Skin of body (tissue), 2 donors: ENCODE measurements around the gene YIPF4. TPM values are rescaled to one million over a fixed set of nuclear protein-coding genes. Genes with fewer than 3 reads are reported as not detected.
"Not testable (repeated sequence)": the region's sequence is repeated elsewhere in the genome, so short reads cannot be mapped to it uniquely, and the experiment has no call there.

Source experiments
- DNase-seq: peaks from one replicate; lab custom pipeline; 2025; lab: John Stamatoyannopoulos, UW
- total RNA-seq: library from RNA; depleted of rRNA; stranded (reverse); fragments of >200 nt; gene quantifications from one replicate; pipeline ENCODE4 v1.2.3, GENCODE V29; 2014

The YIPF4 gene
- total RNA-seq, 1 donor from 2014 or later = 22.1 TPM

GRCh38 chr2:32289165-32289999 is 11.7 kb downstream of the YIPF4 start:
- DNase-seq = no peak

- no peak for DNase-seq
Observed at GRCh38 chr2:32290000-32290339, 12.3 kb downstream of the YIPF4 start.

- DNase-seq = no peak
Observed at GRCh38 chr2:32291746-32292145, 14.0 kb downstream of the YIPF4 start.

- DNase-seq = not testable (repeated sequence)
Observed at GRCh38 chr2:32293493-32293892, 15.8 kb downstream of the YIPF4 start.

- not testable (repeated sequence) for DNase-seq
Observed at GRCh38 chr2:32293966-32294562, 16.4 kb downstream of the YIPF4 start.

- DNase-seq = no peak
Observed at GRCh38 chr2:32310577-32310976, 32.9 kb downstream of the YIPF4 start.

GRCh38 chr2:32314886-32315285 is 37.2 kb downstream of the YIPF4 start:
- no peak for DNase-seq

GRCh38 chr2:32328679-32329078 is 51.0 kb downstream of the YIPF4 start:
- DNase-seq = not testable (repeated sequence)

GRCh38 chr2:32329180-32329980 is 51.7 kb downstream of the YIPF4 start:
- not testable (repeated sequence) for DNase-seq

GRCh38 chr2:32330136-32330535 is 52.4 kb downstream of the YIPF4 start:
- DNase-seq = peak; percentile 63

GRCh38 chr2:32342801-32343200 is 65.1 kb downstream of the YIPF4 start:
- DNase-seq = peak; percentile 43

- DNase-seq = not testable (repeated sequence)
Observed at GRCh38 chr2:32350797-32351196, 73.1 kb downstream of the YIPF4 start.

GRCh38 chr2:32355976-32356680 is 78.4 kb downstream of the YIPF4 start:
- DNase-seq = peak; percentile 67

GRCh38 chr2:32356681-32357317 is 79.1 kb downstream of the YIPF4 start, which contains the start of gene BIRC6:
Gene BIRC6, plus strand, starts transcription at chr2:32357023. Its CDS starts 139 bp downstream, at chr2:32357162.
- peak; percentile 95 for DNase-seq

GRCh38 chr2:32357318-32358110 is 79.8 kb downstream of the YIPF4 start:
- DNase-seq = peak; percentile 22

GRCh38 chr2:32358111-32358482 is 80.4 kb downstream of the YIPF4 start:
- DNase-seq = peak; percentile 16

- DNase-seq = no peak
Observed at GRCh38 chr2:32360416-32360815, 82.7 kb downstream of the YIPF4 start.

GRCh38 chr2:32362997-32363396 is 85.3 kb downstream of the YIPF4 start:
- DNase-seq = not testable (repeated sequence)

- DNase-seq = no peak
Observed at GRCh38 chr2:32363597-32363996, 85.9 kb downstream of the YIPF4 start.

GRCh38 chr2:32364290-32364689 is 86.6 kb downstream of the YIPF4 start:
- not testable (repeated sequence) for DNase-seq
